Retinal pigment epithelial cell (primary cell): ENCODE data around the gene CHD3.

Experiments used
- DNase-seq: peaks from one replicate; pipeline ENCODE4 v3.0.0-alpha.2; 2010; ENCODE audit warnings: low read depth
- H3K4me3 ChIP-seq: 2 replicates; pipeline ENCODE4 v1.5.1; 2011; ENCODE audit warnings: mild to moderate bottlenecking, low read length, control low read depth, moderate library complexity
- CTCF ChIP-seq: conservative IDR thresholded peaks from 2 replicates; pipeline ENCODE4 v1.5.1; 2011; ENCODE audit warnings: low read depth, low read length, control low read depth, inconsistent platforms

CHD3 gene

GRCh38 chr17:7841915-7842379, 46.6 kb upstream of the CHD3 start:
- no peak for TF ChIP-seq CTCF
- peak overlapping the region; percentile 82 for H3K4me3 ChIP-seq
- no peak for DNase-seq

- DNase-seq = no peak
- H3K4me3 ChIP-seq = peak overlapping the region; percentile 82
- TF ChIP-seq CTCF = no peak
These were observed 46.0 kb upstream of the CHD3 start for GRCh38 chr17:7842380-7843256.

GRCh38 chr17:7843257-7843535, 45.4 kb upstream of the CHD3 start:
- peak overlapping the region; percentile 82 for H3K4me3 ChIP-seq
- DNase-seq = no peak
- TF ChIP-seq CTCF = no peak

GRCh38 chr17:7843536-7844291, 44.9 kb upstream of the CHD3 start:
- no peak for TF ChIP-seq CTCF
- H3K4me3 ChIP-seq = peak overlapping the region; percentile 82
- no peak for DNase-seq

- TF ChIP-seq CTCF = no peak
- peak; percentile 83 for DNase-seq
- H3K4me3 ChIP-seq = peak overlapping the region; percentile 82
These were observed 44.1 kb upstream of the CHD3 start for GRCh38 chr17:7844292-7845154.

GRCh38 chr17:7845359-7846062, 43.1 kb upstream of the CHD3 start:
- peak overlapping the region; percentile 82 for H3K4me3 ChIP-seq
- TF ChIP-seq CTCF = no peak
- DNase-seq = no peak
